Suppressor macrophage treated with lipopolysaccharide for 1 hour (primary cell): Measurements from ENCODE around the gene PLCB1.
A peak's percentile ranks its signal among the peaks of the same experiment; 100 is the strongest.

Experiments used
- DNase-seq, 3 donors: peaks; one replicate each; pipeline ENCODE4 v3.0.0-alpha.2; 2020 to 2022

The PLCB1 gene

GRCh38 chr20:8248051-8248450 is 116.0 kb downstream of the PLCB1 start:
- no peak for DNase-seq

DNA sequence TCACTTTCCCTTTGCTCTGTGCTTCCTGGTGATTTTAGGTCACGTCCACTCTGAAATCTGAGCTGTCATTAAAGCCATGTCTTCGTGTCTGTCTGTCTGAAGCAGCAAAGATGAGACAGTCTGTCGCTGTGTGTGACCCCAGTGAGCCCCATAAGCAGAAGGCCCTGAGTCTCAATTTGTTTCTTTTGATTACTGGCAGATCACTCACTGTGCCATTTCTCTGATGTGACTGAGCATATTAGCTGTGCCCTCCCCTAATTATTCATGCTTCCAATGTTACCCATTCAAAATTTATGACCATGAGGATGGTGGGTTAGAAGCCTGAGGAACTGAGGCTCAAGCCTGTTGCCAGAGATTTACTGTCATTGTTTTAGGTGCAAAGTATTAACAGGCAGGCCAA is 117.6 kb downstream of the PLCB1 start:
- DNase-seq = no peak

GRCh38 chr20:8250539-8251200 is 118.6 kb downstream of the PLCB1 start:
- no peak for DNase-seq

DNA sequence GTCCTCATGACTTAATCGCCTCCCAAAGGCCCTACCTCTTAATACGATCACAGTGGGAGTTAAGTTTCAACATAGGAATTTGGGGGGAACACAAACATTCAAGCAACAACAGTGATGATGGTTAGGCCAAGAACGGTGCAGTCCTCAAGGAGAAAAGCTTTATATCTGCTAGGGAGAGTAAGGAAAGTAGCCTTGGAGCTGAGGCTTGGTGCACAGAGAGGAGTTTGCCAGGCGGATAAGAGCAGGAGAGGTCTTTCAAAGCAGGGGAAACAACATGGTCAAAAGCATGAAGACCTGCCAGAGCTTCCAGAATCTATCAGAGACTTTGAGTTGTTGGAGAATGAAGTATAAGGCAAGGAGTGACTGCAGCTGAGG is 119.1 kb downstream of the PLCB1 start:
- DNase-seq = no peak

DNA sequence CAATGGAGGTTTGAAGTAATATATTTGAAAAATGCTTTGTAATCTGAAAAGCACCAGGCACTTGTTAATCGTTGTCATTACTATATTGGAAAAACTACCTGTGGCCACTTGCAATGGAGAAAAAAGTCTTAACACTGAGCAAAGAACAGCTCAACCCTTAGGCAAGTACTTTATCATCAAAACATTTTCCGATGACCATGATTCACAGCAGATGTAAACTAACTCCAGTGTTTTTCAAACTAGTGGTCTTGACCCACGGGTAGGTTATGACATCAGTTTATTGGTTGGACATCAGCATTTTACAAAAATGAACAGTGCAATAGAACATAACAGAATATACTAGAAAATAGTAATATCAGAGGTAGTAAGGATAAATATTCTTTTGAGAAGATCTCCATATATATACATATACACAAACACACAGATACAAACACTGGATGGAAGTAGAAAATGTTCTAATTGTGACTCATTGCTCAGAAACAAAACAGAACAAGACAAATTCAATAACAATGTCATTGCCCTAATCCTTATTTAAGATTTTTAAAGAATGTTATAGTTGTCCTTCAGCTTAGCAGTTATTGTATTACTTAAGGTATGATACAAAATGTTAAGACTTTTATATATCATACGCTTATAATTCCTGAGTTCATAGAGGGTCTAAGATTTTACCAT is 123.0 kb downstream of the PLCB1 start:
- no peak for DNase-seq

- DNase-seq = no peak
Measured at GRCh38 chr20:8255945-8256632, 124.0 kb downstream of the PLCB1 start.

DNA sequence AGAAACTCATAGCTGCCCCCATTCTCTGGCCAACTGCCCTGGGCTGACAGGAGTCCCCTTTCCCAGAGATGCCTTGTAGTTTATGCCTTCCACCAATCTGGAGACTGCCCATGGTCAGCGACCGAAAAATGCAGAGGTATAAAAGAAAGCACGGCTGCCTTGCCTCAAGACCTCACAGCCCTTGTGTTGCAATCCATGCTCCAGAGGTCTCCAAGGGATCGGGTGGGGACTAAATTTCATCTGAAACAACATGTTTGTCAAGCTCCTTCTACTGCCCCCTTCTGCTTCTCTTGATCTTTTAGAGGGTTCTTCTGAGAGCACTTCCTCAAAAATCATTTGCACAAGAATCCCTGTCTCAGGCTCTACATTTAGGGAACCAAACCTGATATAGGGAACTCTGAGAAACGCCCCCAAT is 128.8 kb downstream of the PLCB1 start:
- DNase-seq = peak; percentile 60 to 80 (median 76)

DNA sequence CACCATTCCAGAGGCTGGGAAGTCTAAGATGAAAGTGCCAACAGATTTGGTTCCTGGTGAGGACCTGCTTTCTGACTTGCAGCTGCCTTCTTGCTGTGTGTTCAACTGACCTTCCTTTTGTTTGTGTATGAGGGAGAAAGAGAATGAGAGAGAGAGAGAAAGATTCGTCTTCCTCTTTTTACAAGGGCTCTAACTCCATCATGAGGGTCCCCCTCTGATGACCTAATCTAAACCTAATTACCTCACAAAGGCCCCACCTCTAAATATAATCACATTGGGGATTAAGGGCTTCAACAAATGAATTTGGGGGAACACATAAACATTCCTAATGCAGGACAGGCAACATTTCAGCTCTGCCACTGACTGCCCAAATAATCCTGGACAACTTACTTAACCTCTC is 130.7 kb downstream of the PLCB1 start:
- DNase-seq = no peak

GRCh38 chr20:8265588-8265987 is 133.5 kb downstream of the PLCB1 start:
- no peak for DNase-seq

DNA sequence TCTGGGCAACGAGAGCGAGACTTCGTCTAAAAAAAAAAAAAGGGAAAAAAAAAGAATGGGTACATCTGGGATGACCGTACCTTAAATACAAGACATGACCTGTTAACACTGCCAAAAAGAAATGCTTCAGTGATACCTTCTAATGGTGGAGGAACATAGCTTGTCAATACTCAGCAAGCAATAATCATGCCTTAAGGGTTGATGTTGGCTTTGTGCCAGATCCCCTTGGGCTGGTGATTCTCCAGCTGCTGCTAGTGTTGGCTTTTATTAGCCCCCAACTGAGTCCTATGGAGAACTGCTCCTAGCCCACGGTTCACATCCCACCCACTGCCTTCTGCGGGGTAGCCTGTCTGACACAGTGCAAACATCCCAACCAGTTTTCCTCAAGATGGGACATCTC is 134.9 kb downstream of the PLCB1 start:
- no peak for DNase-seq

DNA sequence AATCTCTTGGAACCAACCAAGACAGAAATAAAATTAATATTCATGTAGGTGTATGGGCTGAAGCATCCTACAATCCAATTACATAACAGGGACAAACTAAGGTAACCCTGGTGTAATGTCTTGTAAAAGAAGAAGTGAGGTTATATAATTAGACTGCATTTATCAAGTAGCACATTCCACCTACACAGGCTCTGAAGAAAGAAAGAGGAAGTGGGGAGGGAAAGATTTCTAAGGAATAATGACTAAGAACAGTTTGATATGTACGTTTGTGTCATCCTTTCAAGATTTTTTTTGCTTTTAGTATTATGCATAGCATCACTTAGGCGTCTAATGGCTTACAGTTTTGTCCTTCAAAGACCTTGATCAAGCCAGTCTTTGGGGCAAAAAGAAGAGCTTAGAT is 139.7 kb downstream of the PLCB1 start:
- peak; percentile 64 to 90 (median 83) for DNase-seq

- DNase-seq = peak; percentile 33 to 51 (median 47)
Measured at GRCh38 chr20:8272766-8273165, 140.7 kb downstream of the PLCB1 start.

GRCh38 chr20:8284902-8285301 is 152.8 kb downstream of the PLCB1 start:
- DNase-seq = no peak

DNA sequence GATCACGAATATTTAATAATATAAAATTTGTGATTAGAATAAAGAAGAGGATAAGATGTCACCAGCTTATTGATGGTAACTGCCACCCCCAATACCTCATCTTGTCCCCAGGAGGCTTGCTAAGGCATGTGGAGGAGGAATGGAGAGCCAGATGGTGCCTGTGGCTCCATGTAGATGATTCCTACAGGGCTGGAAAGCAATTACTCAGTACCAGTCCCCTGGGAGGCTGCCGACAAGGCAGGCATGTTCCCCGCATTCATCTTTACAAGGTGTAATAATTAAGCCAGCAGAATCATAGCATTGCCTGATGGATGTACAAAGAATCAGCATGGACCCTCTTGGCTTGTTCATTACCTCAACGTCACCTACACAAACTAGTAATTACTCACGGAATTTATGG is 155.3 kb downstream of the PLCB1 start:
- DNase-seq = no peak

DNA sequence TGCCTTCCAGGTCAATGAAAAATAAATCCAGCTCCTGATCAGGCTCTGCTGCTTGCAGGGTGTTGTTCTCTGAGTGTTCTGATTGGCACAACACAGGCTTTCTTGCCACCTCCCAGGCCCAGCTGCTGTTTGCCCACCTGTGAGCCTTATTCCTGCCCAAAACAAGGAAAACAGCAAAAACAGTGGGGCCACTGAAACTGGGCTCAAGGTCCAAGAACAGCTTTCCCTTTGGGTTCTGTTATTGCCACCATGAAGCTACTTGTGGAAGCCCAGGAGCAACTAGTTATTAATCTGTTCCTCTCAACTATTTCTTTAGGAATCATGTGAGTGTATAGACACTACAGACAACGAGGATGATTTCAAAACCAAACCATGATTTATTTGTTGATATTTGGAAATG is 159.1 kb downstream of the PLCB1 start:
- no peak for DNase-seq

DNA sequence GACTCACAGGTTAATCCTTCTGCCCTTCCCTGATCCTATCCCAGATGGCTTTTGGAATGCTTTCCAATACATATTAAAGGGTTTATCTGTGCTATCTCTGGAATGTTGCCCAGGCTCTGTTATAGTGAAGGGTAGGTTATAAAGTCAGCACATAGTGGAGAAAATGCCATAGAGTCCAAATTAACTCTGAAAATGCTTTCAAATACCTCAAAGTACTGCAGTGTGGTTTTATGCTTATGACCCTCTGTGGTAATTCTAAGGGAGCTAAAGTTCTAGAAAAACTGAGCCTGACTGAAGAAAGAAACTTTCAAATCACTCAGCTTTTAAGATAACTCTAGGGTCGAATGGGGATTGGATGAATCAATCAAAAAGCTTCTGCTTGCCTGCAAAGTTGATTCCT is 159.8 kb downstream of the PLCB1 start:
- DNase-seq = no peak

- no peak for DNase-seq
Measured at GRCh38 chr20:8292793-8293192, 160.7 kb downstream of the PLCB1 start.

GRCh38 chr20:8293750-8294149 is 161.7 kb downstream of the PLCB1 start:
- peak; percentile 10 to 26 (median 11) for DNase-seq

DNA sequence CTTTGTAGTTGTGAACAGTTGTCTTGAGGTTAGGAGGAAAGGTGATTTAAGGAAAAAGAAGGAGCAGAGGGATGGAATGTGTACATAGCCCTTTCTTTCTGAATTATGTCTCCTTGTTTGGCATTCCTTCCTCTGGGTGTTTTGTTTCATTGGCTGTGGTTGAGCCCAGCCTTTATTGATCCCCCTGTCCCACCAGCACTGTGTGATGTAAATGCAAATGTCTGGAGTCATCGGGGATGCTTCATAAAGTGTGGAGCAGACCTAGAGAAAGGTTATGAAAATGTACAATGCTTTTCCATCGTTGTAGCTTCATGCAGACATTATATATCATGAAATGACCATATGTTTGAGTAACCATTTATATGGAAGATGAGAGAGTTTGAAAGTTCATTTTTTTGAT is 164.5 kb downstream of the PLCB1 start:
- no peak for DNase-seq

DNA sequence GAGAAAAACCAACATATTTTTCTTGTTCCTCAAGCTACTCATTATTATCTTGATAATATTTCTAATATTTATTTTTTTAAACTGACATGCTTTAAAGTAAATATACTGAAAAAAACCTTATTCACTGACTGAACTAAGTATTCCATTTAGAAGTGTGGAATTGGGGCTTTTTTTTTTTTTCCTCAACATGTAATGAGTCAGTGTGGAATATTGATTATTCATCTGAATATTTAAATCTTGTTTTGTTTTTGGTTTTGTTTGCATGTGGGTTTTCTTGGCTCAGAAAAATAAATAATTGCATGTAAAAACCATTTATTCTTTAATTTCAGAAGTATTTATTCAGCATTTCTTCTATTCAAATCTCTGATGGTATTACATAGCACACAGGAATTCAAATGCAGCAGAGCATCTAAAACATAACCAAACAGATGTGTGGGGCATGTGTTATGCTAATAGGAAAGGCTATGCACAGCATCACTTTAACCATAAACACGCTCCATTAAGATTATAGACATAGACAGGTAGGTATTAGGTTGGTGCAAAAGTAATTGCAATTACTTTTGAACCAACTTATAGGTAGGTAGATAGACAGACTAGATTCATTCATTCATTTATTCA is 166.5 kb downstream of the PLCB1 start:
- DNase-seq = no peak

GRCh38 chr20:8299921-8300320 is 167.9 kb downstream of the PLCB1 start:
- DNase-seq = no peak

- DNase-seq = no peak
Measured at GRCh38 chr20:8301655-8302054, 169.6 kb downstream of the PLCB1 start.

DNA sequence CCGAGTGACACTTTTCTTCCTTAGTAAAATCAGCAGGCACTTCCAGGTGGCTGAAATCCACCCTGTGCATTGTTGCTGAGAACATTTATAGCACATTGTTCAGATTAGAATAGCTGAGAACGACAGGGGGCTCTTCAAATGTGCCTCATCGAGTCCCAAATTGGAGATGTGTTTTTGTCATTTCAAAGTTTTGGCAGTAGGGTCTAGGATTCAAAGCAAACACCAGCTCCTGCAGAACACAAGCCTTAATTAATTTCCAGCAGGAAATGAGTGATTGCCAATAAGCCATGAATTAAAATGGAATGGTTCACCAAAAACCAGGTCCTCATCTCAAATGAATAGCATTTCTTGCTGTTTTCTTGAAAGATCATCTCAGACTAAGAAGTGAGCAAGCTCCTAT is 171.6 kb downstream of the PLCB1 start:
- no peak for DNase-seq
